Panc1 (cell line): ENCODE data around the gene CACNA1D. TPM values are rescaled to one million over a fixed set of nuclear protein-coding genes. Genes with fewer than 3 reads are reported as not detected.

ENCODE experiments used
- ATAC-seq: fragments of 200-7000 bp; cut with Tn5 transposase; 2 replicates; pipeline ENCODE4 v1.9.1; 2020; ENCODE audit warnings: mild to moderate bottlenecking, moderate library complexity
- BruUV-seq: library from RNA; stranded (reverse); fragments of 400-500 nt; replicated peaks from 2 replicates; lab custom pipeline; 2021; lab: Mats Ljungman, UMichigan
- CTCF ChIA-PET: fragments of 300-600 bp; sonication (Branson Sonifier 250); formaldehyde crosslinking; loops from one replicate; lab custom pipeline; 2022; ENCODE audit warnings: antibody characterized with exemption; lab: Charles Lee
- POLR2A ChIA-PET: fragments of 300-600 bp; sonication (Branson Sonifier 250); formaldehyde crosslinking; loops from one replicate; lab custom pipeline; 2022; ENCODE audit warnings: antibody characterized with exemption; lab: Charles Lee
- DNase-seq: peaks from one replicate; pipeline ENCODE4 v3.0.0-alpha.2; 2010; ENCODE audit warnings: low read depth, low spot score
- H3K27ac ChIP-seq: 2 replicates; pipeline ENCODE4 v1.5.1; 2011; ENCODE audit warnings: mild to moderate bottlenecking, low read length, inconsistent platforms
- H3K27me3 ChIP-seq: fragments of 200-500 bp; sonication (Bioruptor generic); 2 replicates; pipeline ENCODE4 v1.6.0; 2014; ENCODE audit warnings: low read length, inconsistent platforms; ENCODE audit not compliant: control insufficient read depth, insufficient read depth
- H3K36me3 ChIP-seq: fragments of 200-500 bp; sonication (Bioruptor generic); 2 replicates; pipeline ENCODE4 v1.5.1; 2014; ENCODE audit warnings: inconsistent platforms, mild to moderate bottlenecking, low read length, moderate library complexity; ENCODE audit not compliant: control insufficient read depth, insufficient read depth
- H3K4me1 ChIP-seq: 2 replicates; pipeline ENCODE4 v1.5.1; 2011; ENCODE audit warnings: inconsistent platforms, mild to moderate bottlenecking, low read length, moderate library complexity; ENCODE audit not compliant: control insufficient read depth, insufficient read depth
- H3K4me3 ChIP-seq, 2 experiments: 2 replicates each; pipeline ENCODE4 v1.5.1; 2011 to 2012; ENCODE audit warnings: low read depth in 2 of 2, low read length in 2 of 2, mild to moderate bottlenecking in 2 of 2, inconsistent platforms in 1 of 2, moderate library complexity in 1 of 2
- H3K9me3 ChIP-seq: fragments of 200-500 bp; sonication (Bioruptor generic); 2 replicates; pipeline ENCODE4 v1.5.1; 2014; ENCODE audit warnings: low read depth, mild to moderate bottlenecking, inconsistent platforms, low read length, moderate library complexity; ENCODE audit not compliant: control insufficient read depth, insufficient read depth
- POLR2AphosphoS5 ChIP-seq: IDR thresholded peaks from 2 replicates; pipeline ENCODE4 v1.6.1; 2012; ENCODE audit warnings: mild to moderate bottlenecking, low read depth, low read length, moderate library complexity
- SIN3A ChIP-seq: IDR thresholded peaks from 2 replicates; pipeline ENCODE4 v1.6.1; 2012; ENCODE audit warnings: low read depth, mild to moderate bottlenecking, low read length, moderate library complexity, borderline replicate concordance; ENCODE audit not compliant: insufficient read depth
- TCF7L2 ChIP-seq: IDR thresholded peaks from 2 replicates; pipeline ENCODE4 v1.6.1; 2011; ENCODE audit warnings: mild to moderate bottlenecking, low read depth, low read length, inconsistent platforms
- in situ Hi-C: cut with HindIII; loops from 2 replicates; pipeline ENCODE4 v1.10.0; 2016; ENCODE audit warnings: low sequenced_read_pairs, low pct_unique_long_range_greater_than_20kb
- intact Hi-C: fragments of 100-400 bp; cut with micrococcal nuclease; formaldehyde crosslinking; loops from one replicate; pipeline ENCODE4 v1.10.0; 2022; ENCODE audit not compliant: unreplicated experiment
- total RNA-seq: library from RNA; stranded (reverse); gene quantifications from one replicate; pipeline ENCODE4 v1.2.1, GENCODE V29; 2021; ENCODE audit not compliant: unreplicated experiment
- TF ChIP-seq, protein P1 (sequence below), 2 experiments: IDR thresholded peaks; 2 replicates each; pipeline ENCODE4 v1.6.1; 2011 to 2012; ENCODE audit warnings: low read depth in 2 of 2, control low read depth in 1 of 2, low read length in 1 of 2, mild to moderate bottlenecking in 1 of 2, moderate library complexity in 1 of 2; ENCODE audit not compliant: insufficient read depth in 1 of 2
- TF ChIP-seq, protein P2 (sequence below): fragments of 450-650 bp; IDR thresholded peaks from 2 replicates; pipeline ENCODE4 v1.5.1; 2017; ENCODE audit warnings: mild to moderate bottlenecking

The CACNA1D gene
- total RNA-seq, 1 experiment from 2014 or later, result 23.0 TPM

- intact Hi-C loops (no loop called here), in situ Hi-C loops (no loop called here)
- CTCF ChIA-PET, result no interaction called here
Measured at GRCh38 chr3:53829605-53830004, 335.2 kb downstream of the CACNA1D start.

GRCh38 chr3:53830944-53831343, 336.5 kb downstream of the CACNA1D start:
- in situ Hi-C loops (no loop called here), intact Hi-C loops (no loop called here)
- ATAC-seq, result no peak
- no peak overlapping the region for H3K27ac ChIP-seq
- CTCF ChIA-PET, result no interaction called here
- H3K4me1 ChIP-seq, result no peaks in the 10 kb centered on the region
- POLR2A ChIA-PET, result no interaction called here
- H3K9me3 ChIP-seq, result no peaks in the 10 kb centered on the region
- no peaks in the 10 kb centered on the region for H3K27me3 ChIP-seq
- H3K4me3 ChIP-seq, result no peak overlapping the region
- TF ChIP-seq, protein P1, sequence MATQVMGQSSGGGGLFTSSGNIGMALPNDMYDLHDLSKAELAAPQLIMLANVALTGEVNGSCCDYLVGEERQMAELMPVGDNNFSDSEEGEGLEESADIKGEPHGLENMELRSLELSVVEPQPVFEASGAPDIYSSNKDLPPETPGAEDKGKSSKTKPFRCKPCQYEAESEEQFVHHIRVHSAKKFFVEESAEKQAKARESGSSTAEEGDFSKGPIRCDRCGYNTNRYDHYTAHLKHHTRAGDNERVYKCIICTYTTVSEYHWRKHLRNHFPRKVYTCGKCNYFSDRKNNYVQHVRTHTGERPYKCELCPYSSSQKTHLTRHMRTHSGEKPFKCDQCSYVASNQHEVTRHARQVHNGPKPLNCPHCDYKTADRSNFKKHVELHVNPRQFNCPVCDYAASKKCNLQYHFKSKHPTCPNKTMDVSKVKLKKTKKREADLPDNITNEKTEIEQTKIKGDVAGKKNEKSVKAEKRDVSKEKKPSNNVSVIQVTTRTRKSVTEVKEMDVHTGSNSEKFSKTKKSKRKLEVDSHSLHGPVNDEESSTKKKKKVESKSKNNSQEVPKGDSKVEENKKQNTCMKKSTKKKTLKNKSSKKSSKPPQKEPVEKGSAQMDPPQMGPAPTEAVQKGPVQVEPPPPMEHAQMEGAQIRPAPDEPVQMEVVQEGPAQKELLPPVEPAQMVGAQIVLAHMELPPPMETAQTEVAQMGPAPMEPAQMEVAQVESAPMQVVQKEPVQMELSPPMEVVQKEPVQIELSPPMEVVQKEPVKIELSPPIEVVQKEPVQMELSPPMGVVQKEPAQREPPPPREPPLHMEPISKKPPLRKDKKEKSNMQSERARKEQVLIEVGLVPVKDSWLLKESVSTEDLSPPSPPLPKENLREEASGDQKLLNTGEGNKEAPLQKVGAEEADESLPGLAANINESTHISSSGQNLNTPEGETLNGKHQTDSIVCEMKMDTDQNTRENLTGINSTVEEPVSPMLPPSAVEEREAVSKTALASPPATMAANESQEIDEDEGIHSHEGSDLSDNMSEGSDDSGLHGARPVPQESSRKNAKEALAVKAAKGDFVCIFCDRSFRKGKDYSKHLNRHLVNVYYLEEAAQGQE (IDR thresholded peaks at IDR 0.05; ENCODE audit: insufficient read depth in 1 of 2, low read depth in 2 of 2, low read length in 1 of 2), result no peak
- TF ChIP-seq SIN3A (no peak), POLR2AphosphoS5 (no peak), TCF7L2 (no peak)
- TF ChIP-seq, protein P2, sequence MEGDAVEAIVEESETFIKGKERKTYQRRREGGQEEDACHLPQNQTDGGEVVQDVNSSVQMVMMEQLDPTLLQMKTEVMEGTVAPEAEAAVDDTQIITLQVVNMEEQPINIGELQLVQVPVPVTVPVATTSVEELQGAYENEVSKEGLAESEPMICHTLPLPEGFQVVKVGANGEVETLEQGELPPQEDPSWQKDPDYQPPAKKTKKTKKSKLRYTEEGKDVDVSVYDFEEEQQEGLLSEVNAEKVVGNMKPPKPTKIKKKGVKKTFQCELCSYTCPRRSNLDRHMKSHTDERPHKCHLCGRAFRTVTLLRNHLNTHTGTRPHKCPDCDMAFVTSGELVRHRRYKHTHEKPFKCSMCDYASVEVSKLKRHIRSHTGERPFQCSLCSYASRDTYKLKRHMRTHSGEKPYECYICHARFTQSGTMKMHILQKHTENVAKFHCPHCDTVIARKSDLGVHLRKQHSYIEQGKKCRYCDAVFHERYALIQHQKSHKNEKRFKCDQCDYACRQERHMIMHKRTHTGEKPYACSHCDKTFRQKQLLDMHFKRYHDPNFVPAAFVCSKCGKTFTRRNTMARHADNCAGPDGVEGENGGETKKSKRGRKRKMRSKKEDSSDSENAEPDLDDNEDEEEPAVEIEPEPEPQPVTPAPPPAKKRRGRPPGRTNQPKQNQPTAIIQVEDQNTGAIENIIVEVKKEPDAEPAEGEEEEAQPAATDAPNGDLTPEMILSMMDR, result no peak
- H3K36me3 ChIP-seq, result no peaks in the 10 kb centered on the region
- no TSS peak for BruUV-seq
- no peak for DNase-seq

More at GRCh38 chr3:53829605-53830004, 335.2 kb downstream of the CACNA1D start:
- POLR2A ChIA-PET, result no interaction called here
- DNase-seq (no peak), ATAC-seq (no peak)
- Histone ChIP-seq H3K36me3 (no peaks in the 10 kb centered on the region), H3K4me3 (no peak overlapping the region), H3K4me1 (no peaks in the 10 kb centered on the region), H3K9me3 (no peaks in the 10 kb centered on the region), H3K27me3 (no peaks in the 10 kb centered on the region), H3K27ac (no peak overlapping the region)
- TF ChIP-seq, protein P1 (IDR thresholded peaks at IDR 0.05; ENCODE audit: insufficient read depth in 1 of 2, low read depth in 2 of 2, low read length in 1 of 2), result no peak
- no peak for TF ChIP-seq TCF7L2
- TF ChIP-seq POLR2AphosphoS5, result no peak
- TF ChIP-seq, protein P2, result no peak
- no peak for TF ChIP-seq SIN3A
- BruUV-seq, result no TSS peak
